Activated gamma-delta T cell (primary cell): Measurements from ENCODE around the gene THBD.

ENCODE experiments used
- DNase-seq: peaks from one replicate; lab custom pipeline; 2025; lab: John Stamatoyannopoulos, UW
- total RNA-seq, 2 donors: gene quantifications; one replicate each; lab custom pipeline; 2026; lab: John Stamatoyannopoulos, UW

Gene THBD, protein sequence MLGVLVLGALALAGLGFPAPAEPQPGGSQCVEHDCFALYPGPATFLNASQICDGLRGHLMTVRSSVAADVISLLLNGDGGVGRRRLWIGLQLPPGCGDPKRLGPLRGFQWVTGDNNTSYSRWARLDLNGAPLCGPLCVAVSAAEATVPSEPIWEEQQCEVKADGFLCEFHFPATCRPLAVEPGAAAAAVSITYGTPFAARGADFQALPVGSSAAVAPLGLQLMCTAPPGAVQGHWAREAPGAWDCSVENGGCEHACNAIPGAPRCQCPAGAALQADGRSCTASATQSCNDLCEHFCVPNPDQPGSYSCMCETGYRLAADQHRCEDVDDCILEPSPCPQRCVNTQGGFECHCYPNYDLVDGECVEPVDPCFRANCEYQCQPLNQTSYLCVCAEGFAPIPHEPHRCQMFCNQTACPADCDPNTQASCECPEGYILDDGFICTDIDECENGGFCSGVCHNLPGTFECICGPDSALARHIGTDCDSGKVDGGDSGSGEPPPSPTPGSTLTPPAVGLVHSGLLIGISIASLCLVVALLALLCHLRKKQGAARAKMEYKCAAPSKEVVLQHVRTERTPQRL
- total RNA-seq, result 0 to 1.2 reads per million in 2 donors

DNA sequence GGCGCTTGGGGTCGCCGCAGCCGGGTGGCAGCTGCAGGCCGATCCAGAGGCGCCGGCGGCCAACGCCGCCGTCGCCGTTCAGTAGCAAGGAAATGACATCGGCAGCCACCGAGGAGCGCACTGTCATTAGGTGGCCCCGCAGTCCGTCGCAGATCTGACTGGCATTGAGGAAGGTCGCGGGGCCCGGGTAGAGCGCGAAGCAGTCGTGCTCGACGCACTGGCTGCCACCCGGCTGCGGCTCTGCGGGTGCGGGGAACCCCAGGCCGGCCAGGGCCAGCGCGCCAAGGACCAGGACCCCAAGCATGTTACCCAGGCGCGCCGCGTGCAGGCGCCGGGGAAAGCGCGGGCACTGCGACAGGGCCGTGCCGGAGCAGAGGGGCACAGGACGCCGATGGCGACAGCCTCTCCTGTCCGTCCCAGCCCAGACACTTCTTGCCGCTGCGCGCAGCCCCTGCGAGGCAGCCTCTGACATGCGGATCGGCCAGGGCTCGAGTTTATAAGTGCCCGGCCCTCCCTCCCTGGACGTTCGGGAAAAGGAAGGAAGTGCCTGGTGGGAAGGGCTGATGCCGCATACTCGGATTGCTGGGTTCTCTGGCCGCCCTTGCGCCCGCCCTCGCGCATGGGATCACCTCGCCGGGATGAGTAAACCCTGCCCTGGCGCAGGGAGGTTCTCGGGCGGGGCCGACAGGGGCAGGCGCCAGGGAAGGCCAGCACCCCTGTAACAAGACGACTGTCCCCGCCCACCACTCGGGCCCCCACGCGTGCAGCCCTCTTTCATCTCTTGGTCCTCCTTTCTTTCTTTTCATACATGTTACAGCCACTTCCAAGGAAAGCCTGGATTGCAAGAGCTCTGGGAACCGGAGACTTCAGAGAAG, at the start of gene THBD:
TSS of gene THBD (minus strand) at position 472 of the 875 bp plus-strand sequence. CDS start at position 304, 168 bp downstream.
- no peak for DNase-seq

DNA sequence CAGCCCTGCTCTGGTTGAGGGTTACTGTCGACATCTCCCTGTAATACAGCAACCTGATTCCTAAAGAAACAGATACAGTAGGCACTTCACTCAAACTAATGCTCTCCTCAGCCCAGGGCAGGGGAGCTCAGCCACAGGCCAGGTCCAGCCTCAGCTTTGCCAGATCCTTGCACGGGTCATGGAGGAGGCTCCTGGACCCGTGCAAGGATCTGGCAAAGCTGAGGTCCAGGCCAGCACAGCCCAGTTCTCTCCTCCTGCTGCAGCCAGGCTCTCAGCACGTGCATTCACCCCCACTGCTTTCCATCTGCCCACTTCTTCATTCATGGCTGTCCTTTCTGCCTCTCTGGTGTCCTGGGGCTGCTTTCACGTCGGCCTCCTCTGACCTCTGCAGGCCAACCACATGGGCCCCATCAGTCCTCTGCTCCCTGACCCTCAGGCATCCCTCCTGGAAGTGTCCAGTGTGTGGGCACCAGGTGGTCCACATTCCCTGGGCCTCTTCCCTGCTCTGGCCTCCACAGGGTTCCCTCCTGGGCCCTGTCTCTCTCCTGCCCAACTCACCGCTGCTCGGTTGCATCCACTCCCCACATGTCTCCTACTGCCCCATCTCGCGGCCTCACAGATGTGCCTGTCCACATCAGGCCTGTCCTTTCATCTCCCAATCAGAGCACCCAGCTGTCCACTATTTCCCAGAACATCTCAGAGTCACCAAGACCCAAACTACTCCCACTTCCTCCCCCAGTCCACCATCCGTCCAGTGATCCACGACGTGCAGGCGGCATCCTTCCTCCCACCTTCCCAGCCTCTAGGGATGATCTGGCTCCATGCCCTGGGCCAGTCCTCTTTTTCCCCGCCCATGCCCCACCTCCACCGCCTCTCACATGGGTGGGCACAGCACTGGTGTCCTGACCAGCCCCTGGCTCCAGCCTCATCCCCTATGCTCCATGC, 48.4 kb upstream of the THBD start:
- no peak for DNase-seq

DNA sequence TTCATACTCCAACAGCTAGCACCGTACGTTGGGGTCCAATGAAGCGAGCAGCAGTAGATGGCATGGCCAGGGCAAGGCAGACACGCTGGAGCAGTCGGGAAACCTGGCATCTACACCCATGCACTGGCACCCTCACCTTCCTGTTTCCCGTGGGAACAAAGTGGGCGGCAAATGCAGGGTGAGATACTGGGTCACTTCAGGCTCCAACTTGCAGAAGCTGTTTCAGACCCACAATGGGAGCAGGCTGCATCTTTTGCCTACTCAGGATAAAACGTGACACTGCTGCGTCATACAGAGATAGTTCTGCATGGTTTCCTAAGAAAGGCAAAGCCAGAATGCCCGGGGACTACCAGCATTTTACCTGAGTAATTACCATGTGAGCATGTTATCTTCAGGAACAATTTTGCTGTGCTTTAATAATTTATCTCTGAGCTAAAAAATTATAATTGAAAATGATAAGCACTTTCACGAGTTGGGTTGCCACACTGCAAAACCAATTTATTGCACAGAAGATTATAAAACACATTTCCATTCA, 47.6 kb upstream of the THBD start:
- DNase-seq, result no peak

DNA sequence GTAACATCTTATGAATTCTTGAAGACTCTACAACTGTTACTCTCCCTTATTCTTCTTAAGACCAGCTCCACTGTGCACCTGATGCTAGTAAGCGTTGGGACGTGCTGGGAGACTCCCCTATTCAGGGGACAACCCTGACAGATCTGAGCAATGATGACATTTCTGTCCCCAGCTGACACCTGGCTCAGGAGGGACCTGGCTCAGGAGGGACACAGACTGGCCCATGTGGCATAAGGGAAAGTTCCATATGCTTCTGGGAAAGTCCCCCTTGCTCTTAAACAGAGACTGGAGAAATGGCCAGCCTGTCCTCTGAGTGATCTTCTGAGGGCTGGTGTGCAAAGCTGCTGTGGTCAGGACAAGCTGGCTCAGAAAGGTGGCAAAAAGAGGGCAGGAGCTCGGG, 46.6 kb upstream of the THBD start:
- DNase-seq, result no peak

DNA sequence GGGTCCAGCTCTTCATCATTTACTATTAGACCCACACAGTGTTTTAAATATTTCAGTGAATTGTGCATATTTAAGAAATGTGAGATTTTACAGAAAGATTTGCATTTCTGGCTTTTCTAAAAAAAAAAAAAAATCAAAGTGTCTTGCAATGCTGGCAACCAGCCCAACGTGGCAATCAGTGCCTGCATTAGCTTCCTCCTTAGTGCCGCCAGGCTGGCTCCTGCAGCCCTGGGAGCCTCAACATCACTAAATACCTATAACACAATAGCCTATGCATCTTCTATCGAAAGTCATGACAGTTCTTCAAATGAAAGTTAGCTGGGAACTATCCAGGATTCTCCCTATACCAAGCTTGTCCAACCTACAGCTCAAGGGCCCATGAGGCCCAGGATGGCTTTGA, 46.0 kb upstream of the THBD start:
- DNase-seq, result no peak

DNA sequence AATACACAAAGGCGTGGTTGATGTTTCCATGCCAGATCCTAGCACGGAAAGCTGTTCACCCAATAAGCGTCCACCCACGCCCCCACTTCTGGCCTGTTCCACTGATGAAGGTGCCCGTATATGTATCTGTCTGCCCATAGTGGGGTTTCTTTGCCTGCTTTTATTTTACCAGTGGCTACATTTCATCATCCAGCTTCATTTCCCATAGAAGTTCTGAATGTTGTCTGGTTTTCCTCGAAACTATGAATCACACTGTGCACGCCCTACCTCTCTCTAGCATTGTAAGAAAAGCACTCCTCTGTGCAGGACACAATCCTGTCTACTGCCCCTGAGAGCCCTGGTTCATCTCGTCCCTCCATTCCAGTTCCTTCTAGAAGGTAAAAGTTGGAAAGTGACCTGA, 45.5 kb upstream of the THBD start:
- DNase-seq, result no peak

DNA sequence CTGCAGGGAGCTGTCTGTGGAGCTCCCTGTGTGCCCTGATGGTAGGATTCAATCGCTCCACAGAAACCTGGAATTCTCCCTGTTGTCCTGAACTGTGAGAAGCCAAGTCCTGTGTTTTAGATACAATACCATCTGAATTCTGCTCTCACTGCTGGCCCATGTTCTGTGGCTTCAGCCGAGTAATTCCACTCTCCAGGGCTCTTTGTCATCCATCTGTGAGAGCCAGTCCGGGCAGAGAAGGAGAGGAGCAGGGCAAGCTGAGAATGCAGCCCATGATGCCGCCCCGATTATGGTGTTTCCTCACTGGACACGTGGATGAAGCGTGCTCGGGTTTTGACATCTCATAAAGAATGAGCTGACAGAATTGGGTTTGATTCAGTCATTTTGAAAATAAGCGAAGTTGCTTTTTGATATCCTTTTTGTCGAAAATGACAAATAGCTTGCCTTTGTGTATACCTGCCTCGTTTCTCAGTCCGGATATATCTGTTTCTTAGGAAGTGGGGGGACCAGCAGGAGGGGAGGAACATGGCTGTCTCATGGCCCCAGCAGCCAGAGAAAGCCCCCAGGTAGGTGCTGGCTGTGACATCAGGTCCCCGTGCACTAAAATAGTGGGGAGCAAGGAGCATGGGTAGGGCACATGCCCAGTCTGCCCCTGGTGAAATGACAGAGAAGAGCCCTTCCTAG, 44.9 kb upstream of the THBD start:
- DNase-seq, result no peak

DNA sequence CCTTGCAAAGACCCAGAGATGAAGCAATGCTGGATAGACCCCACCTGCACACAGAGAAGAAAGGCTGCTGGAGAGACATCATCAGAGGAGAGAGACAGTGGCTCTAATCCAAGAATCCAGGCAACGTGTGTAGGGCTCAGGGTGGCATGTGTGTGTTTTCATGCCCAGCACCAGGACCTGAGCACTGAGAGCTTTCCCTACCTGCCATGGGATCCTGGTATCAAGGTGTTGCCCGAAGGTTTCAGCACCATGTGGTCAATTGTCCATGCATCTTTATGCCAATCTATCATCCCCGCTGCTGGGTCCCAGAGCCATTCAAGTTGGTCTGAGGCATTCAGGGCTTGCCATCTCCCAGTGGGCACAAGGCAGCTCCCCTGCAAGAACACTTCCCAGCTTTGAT, 44.1 kb upstream of the THBD start:
- no peak for DNase-seq

DNA sequence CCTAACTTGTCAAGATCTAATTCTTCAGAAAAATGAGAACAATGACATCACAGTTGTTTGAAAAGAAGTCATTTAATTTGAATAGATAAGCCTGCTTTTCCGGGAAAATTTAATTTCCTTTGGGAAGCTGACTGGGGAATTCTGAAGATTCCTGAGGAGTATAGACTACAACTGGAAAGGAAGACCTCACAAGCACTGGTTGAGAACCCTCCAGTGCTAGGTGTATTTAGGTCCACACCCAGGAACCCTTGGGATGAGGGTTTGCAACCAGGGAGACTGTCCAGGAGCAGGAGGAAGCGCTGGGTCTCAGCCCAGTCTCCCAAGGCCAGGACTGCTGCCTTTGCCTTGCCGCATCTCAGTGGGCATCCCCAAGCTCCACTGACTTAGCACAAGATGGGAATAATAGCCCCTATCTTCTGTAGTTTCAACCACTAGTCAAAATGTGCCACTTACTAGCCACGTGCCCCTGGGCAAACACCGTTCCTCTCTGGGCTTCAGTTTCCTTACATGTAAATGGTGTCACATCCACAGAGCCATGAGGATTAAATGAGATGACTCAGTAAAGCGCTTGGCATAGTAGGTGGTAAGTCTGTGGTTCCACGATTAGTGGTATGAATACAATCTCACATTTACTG, 43.5 kb upstream of the THBD start:
- DNase-seq, result no peak

DNA sequence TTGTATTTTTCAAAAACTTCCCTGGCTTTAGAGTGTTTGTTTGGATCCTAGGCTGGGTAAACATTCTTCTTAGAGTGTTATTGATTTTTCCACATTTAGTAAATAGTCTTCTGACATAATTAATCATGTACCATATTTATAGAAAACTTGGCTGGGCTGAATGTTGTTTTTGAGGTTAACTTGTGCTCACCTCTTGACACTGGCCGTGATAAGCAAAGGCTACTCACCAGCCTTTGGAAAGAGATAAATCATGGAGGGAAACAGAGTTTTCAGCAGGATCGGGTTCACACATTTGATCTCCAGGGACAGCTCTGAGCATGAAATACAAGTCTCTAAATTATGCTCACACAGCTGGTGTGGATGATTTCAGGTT, 42.9 kb upstream of the THBD start:
- no peak for DNase-seq

DNA sequence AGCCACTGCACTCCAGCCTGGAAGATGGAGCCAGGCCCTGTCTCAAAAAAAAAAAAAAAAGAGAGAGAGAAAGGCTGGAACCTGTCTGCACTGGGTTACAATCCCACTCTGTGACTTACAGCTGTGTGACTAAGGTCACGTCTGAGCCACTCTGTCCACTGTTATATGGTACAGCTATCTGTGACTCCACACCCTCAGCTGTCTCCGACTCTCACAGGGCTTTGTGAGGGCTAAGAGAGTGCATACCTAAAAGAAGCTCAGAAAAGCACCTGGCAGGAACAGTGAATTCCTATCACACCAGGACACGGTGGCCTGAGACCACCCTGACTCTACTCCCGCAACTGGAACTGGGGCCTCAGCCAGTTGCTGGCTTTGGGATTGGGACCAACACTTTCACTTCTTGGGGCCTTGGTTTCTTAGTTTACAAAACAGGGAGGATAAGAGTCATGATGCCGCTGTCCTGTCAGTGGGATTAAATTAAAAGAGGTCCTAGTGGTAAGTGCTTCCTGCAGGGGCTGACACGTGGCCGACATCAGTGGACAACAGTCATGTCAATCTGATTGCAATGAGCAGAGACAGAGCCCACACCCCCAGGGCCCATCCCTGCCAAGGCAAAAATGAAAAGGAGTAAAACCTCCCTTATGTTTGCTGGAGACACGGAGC, 42.4 kb upstream of the THBD start:
- DNase-seq, result no peak

DNA sequence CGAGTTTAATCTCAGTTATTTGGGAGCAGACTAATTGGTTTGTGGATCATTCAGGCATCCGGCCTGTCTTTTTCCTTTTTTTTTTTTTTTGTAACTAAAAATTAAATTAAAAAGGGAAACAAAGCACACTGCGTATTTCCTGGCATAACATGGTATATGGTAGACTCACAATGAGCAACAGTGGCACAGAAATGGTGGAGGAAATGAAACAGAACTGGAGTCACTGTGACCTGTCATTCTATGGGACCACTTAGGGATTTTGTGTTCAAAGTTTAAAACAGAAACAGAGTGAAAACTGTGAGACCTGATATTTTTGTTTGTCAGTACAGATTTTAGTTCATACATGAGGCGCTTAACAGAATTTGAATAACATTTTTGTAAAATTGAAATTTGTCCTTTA, 41.4 kb upstream of the THBD start:
- DNase-seq, result no peak

DNA sequence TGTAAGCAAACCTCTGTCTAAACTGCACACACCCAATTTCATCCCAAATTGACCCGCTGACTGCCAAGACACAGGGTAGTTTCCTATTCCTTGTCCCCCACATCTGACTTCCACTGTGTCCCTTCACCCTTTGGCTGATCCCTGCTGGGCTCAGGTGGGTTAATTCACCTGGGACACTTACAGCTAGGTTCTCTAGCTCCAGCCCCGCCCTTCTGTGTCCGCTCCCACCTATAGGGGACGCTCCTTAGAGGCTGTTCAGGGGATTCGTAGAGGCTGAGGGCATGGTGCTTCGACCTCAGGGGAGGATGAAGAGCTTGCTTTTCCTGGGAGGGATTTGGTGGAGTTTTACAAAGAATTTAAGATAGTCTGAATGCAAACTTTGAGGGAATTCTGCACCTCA, 40.7 kb upstream of the THBD start:
- DNase-seq, result no peak

DNA sequence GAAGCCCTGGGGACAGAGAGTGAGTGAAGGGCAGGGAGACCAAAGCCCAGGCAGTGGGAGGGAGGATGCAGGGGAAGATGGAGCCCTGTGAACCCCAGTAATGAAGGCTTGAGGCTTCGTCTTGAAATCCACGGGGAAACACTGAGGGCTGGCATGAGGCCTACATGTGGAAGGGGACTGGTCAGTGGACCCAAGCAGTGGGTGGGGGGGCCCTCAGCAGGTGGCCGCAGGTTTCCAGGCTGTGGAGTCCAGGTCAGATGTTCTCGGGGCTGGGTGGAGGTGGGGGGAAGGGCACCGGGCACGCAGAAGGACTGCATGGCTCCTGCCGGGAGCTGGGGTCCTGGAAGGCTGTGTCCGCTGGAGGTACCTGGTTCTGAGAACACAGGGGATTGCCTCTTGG, 39.4 kb upstream of the THBD start:
- DNase-seq, result no peak

DNA sequence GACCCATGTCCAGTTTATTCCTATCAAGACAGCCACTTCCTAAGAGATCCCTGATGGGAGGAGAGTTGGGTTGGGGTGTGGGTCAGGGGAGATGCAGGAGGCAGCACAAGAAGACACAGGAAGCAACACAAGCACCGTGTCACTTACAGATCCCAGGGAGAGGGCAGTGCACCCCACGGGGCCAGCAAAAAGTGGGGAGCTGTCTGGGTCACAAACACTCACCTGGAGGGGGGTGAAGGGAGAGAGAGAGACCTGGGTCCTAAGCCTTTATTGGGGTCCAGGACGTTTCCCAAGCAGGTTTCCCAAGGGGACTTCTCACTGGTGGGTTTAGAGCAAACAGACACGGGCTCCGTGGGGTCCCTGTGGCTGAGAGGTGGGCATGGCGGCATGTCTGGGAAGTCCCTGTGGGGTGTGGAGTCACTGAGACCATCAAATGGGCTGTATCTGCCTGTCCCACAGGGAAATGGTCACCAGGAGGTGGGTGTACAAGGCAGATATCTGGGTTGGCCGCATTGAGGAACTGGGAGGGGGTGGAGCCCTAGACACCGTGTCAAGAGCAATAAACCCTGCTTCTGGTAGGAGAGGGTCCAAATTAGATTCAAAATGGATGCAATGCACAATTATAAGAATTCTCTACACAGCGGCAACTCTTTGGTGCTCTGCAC, 38.2 kb upstream of the THBD start:
- DNase-seq, result no peak

DNA sequence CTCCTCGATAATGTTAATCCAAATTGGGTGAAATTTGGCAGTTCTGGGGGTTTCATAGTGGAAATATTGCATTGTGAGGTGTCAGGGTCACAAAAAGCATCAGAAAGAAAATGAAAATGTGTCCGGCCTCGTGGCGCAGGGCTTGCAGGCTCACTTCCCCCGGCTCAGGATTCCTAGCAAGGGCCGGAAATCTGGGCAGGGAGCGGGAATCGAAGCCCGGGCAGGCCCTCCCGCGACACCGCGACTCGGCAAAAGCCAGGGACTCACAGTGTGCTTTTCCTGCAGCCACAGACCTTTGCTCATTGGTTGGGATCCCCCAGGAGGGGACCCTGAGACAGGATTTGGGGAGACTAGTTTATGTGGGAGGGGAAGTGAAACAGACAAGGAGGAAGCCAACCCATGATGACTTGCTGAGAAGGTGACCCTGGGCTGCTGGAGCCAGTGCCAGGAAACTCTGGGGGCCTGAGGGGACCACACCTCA, 37.5 kb upstream of the THBD start:
- DNase-seq, result no peak

DNA sequence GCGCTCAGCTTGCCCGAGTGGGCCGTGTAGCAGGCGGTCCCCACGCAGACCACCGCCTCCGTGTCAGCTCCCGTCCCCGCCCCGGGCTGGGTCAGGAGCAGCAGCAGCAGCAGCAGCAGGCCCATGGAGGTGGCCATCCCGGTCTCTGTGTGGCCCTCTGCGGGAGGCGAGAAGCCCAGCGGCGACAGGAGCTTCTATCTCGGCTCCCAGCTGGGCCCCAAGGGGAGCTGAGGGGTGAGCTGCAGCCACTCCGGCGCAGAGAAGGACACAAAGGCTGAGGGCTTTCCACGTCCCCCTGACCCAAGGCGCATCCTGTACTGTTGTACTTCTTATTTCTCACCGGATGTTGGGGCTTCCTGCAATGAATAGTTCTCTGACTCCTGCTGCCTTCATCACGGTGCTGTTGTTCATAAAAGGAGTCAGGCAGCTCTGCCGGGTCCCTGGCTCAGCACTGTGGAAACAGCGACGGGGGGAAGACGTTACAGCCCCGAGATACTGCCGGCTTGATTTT, 36.6 kb upstream of the THBD start, which contains the start of gene CD93:
TSS of gene CD93 (minus strand) at position 269 of the 511 bp plus-strand sequence. CDS start at position 137, 132 bp downstream.
- DNase-seq, result no peak

DNA sequence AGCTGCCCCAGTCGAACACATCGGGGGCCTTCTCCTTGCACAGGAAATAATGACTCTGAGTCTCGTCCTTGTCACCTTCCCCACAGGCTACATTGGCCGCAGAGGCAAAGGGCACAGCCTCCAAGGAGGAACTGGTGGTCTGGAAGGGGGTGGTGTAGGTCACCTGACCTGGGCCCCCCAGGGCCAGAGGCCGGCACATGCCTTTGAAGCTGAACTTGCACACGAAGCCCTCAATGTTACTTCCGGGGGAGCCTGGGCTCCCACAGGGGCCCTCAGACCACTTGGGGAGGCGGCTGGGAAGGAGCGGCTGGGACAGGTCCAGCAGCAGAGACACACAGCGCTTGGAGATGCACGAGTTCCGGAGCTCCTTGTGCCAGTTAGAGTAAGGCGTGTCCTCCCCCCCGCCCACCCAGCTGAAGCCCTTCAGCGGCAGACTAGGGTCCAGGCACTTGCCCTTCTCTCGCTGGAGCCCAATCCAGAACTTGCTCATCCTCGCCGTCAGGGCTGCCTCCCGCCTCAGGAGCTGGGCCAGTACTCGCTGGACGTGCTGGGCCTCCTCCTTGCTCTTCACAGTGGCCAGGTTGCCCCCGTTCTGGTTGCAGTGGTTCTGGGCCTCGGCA, 36.1 kb upstream of the THBD start:
- no peak for DNase-seq
